NCI-H774 (cell line): ENCODE data around the gene ST3GAL3.

Experiments used
- DNase-seq: peaks from one replicate; lab custom pipeline; 2025; lab: John Stamatoyannopoulos, UW

Gene ST3GAL3

DNA sequence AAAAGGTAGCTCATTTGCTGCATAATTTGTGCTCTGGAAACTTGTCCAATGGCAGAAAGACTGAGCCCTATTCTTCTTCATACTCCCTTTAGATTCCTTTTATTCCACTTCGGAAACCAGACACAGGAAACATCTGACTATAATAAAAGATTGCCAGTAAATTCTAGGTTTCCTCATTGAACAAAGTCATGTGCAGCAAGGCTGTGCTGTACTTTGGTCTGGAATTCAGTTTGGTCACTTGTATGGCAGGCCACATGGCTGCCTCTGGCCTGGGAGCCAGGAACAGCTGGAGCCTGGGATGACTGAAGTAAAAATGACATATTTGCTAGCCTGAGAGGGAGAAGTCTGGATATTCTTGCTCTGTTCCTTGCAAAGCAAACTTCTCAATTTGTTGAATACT is 79.6 kb downstream of the ST3GAL3 start:
- DNase-seq: no peak

- no peak for DNase-seq
Observed at GRCh38 chr1:43789604-43790550, 82.5 kb downstream of the ST3GAL3 start.

GRCh38 chr1:43791243-43791642 is 83.9 kb downstream of the ST3GAL3 start:
- DNase-seq: no peak

DNA sequence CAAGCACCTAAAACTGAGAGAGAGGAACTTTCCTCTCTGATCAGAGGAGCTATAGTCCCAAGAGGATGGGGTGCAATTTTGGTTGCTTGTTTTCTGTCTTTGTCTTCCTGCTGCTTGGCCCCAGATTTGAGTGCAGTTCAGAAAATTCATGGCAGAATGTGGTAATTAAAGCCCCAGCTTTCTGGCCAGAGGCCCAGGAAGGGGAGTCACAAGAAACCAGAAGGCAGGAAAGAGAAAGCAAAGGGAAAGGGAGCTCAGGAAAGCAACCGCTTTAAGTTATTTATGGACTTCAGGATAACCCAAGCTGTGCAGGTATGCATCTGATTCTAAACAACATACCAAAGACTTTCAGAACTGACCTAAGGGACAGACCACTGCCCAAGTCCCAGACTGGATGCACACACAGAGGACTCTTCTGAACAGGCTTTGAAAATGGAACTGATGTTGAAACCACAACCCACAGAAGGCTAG is 88.8 kb downstream of the ST3GAL3 start:
- no peak for DNase-seq

DNA sequence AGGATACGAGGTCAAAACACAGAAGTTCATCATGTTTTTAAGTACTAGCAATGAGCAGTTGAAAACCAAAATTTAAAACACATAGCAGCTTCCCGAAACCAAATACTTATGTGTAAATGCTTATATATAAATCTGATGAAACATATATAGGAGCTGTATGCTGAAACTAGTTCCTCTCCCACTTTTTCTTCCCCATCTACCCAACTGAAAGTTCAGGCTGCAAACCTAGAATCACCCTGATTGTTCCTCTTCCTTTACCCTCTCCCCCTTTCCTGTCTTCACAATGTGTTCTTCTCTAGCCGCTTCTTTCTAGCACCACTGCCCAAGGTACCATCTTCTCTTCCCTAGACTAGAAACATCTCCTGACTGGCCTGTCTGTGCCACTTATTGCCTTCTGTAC is 90.6 kb downstream of the ST3GAL3 start:
- no peak for DNase-seq

DNA sequence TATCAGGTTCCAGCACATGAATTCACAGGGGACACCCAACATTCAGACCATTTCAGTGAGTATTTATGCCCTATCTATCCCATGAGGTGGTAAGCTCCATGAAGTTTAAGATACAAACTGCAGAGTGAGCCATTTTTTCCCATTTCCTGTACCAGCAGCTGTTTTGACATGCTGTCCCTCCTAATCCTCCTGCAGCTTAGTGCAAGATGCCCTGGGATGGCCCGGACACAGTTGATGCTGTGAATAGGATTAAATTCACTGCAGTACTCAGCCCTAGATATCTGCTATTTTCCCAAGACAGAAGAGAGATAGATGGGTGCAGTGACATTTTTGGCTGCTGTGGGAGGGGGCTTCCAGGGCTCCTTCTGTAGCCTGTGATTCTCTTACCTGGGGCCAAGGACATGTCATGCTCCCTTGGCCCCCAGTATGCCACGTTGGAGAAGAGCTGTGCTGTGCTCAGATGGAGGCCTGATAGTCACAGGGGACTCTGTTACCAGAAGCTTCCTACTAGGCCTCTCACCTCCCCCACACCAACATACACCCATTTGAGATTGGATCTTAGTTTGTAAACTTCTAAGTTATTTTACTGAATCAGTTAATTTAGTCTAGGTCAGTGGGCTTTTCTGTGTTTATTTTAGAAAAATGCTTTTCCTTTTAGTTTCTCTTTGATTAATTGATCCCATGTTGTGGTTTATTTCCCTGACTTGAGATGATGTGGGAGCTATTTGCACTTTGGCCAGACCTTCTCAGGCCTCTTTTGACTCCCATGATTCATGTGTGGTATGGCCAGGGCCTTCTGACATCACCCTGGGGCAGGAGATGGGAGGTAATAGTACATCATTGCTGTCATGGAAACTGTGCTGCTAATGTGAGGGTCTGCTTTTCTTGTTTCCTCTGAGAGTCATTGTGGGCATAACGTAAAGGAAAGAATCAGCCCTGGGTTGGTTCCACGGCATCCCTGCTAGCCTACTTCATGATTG is 92.6 kb downstream of the ST3GAL3 start:
- no peak for DNase-seq

DNA sequence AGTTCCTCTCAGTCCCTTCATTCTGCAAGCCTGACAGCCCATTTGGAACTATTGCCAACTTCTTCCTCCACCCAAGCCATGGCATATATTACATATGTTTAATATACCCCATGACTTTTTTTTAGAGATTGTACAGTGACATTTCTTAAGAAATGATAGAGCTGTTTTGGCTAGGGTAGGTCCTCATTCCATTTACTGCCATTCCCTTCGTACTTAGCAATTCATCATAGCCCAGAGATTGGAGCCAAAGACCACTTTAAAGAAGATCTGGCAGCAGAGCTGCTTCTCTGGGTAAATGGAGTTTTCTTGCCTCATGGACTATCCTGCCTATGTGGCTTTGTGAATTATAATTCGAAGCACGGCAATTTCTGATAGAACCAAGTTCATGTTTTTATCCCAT is 93.4 kb downstream of the ST3GAL3 start:
- DNase-seq: no peak

DNA sequence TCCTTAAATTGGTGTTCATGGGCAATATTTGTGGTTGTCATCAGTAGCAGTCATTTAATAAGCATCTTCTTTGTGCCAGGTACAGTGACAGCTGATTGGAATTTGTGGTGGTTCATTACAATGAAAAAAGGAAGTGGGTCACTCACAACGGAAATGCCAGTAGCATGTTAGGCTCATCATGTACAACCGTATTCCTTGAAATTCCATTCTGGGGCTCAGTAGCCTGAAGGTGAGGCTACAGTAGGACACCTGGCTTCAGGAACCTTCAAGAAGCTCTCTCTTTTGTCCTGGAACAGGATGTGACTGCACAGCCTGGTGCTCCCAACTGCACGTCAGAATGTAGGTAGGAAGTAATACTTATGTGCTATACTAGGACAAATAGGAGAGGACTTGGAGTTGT is 93.9 kb downstream of the ST3GAL3 start:
- no peak for DNase-seq

DNA sequence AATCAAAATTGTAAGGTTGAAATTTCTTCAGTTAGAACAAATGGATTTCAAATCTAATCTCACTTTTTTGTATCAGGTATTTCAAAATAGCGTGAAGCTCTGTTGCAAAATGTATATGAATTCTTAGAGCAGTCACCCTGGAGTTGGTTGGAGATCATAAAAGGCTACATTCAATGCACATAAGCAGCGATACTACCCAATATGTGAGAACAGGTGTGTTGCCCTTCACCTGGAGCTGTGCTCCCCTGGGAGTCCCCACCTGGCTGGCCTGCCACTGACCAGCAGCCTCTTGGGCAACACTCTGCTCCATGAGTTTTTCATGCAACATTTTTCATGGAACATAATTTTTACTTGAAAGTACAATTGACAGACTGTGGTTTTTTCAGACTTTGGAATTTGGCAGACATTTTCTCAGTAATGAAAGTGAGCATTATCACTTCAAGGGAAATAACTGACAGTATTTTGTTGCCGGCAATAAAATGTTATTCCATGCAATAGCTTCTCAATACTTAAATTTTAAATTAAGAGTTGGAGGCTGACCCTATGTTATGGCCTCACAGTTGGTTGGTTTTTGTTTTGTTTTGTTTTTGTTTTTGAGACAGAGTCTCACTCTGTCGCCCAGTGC is 95.1 kb downstream of the ST3GAL3 start:
- DNase-seq: no peak

GRCh38 chr1:43803105-43803504 is 95.8 kb downstream of the ST3GAL3 start:
- no peak for DNase-seq

GRCh38 chr1:43803646-43804045 is 96.3 kb downstream of the ST3GAL3 start:
- no peak for DNase-seq

GRCh38 chr1:43804569-43804968 is 97.2 kb downstream of the ST3GAL3 start:
- no peak for DNase-seq

DNA sequence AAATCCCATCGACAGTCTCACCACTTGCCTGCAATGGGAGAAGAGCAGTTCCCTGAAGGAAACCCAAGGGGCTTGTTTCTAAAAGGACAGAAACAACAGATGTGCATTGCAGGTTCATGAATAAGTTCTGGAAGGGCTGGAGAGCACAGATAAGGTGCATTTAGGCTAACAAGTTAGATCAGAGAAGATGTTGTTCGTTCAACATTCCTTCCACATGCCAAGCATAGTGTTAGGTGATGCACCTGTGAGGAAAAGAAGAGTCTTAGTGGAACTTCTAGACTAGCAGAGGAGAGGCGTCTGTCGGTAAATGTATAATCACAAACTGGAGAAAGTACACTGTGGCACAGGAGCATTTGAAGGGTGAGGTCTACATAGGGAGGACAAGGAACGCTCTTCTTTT is 98.0 kb downstream of the ST3GAL3 start:
- no peak for DNase-seq

- no peak for DNase-seq
Observed at GRCh38 chr1:43806183-43806582, 98.8 kb downstream of the ST3GAL3 start.

DNA sequence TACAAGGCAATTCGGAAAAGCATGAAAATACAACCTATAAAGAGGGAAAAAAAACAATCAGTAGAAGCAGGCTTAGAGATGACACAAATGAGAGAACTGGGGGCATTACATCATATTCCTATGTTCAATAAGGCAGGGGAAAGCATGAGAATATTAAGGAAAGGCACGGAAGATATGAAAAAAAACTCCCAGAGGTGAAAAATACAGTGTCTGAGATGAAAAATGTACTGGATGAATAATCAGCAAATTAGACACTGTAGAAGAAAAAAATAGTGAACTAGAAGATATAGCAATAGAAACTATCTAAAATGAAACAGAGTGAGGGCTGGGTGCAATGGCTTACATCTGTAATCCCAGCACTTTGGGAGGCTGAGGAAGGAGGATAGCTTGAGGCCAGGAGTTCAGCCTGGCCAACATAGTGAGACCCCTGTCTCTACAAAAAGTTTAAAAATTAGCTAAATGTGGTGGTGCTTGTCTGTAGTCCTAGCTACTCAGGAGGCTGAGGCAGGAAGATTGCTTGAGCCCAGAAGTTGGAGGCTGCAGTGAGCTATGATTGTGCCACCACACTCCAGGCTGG is 101.8 kb downstream of the ST3GAL3 start:
- no peak for DNase-seq

GRCh38 chr1:43812579-43812978 is 105.2 kb downstream of the ST3GAL3 start:
- DNase-seq: no peak

GRCh38 chr1:43814401-43814800 is 107.1 kb downstream of the ST3GAL3 start:
- DNase-seq: no peak

- no peak for DNase-seq
Observed at GRCh38 chr1:43817304-43817939, 110.1 kb downstream of the ST3GAL3 start.

GRCh38 chr1:43818691-43819090 is 111.4 kb downstream of the ST3GAL3 start:
- no peak for DNase-seq

DNA sequence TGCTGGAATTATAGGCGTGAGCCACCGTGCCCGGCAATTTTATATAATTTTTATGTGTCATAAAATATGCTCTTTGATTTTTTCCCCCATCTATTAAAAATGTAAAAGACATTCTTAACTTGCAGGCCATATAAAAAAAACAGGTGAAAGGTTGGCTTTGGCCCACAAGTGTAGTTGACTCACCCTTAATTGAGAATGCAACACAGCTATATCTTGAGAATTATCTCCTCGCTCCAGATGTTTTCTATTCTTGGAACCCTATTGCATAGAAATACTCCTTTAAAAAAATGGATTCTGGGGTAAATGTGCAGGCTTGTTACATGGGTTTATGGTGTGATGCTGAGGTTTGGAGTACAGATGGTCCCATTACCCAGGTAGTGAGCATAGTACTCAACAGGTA is 112.0 kb downstream of the ST3GAL3 start:
- DNase-seq: no peak

DNA sequence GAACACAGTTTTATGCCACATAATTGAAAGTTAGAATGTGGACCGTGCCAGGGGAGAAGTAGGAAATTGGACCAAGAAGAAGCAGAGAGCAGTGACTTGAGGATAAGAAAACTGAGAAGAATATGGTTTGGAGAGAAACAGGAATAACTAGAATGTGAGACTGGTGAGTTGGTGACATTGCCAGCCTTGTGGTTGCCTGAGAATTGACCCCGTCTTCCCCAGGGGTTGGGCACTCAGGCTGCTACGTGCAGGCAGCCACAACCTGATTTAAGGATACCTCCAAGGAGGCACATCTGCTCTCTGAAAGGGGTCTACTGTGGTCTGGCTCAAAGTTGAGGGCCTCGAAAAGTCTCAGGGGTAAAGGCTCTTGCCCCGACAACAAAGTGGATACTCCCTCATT is 114.1 kb downstream of the ST3GAL3 start:
- DNase-seq: no peak
